HepG2 (cell line): Measurements from ENCODE around the gene SOSTDC1. TPM values are rescaled to one million over a fixed set of nuclear protein-coding genes. Genes with fewer than 3 reads are reported as not detected.

Source experiments
- ATAC-seq: fragments of 200-7000 bp; cut with Tn5 transposase; 3 replicates; pipeline ENCODE4 v1.9.1; 2020; ENCODE audit warnings: mild to moderate bottlenecking, moderate library complexity
- BruUV-seq: library from RNA; stranded (reverse); fragments of 400-500 nt; replicated peaks from 2 replicates; lab custom pipeline; 2021; lab: Mats Ljungman, UMichigan
- CTCF ChIA-PET: fragments of 300-600 bp; formaldehyde crosslinking; extraction: SDS; loops from one replicate; lab custom pipeline; 2021; ENCODE audit warnings: low total read pairs, inconsistent platforms, low intra/inter-chr PET ratio; lab: Yijun Ruan, JAX
- POLR2A ChIA-PET: fragments of 350-600 bp; sonication (Branson Sonifier 250); formaldehyde crosslinking; loops from one replicate; lab custom pipeline; 2020; ENCODE audit warnings: antibody characterized with exemption, inconsistent platforms; lab: Yijun Ruan, JAX
- DNase-seq: peaks from one replicate; pipeline ENCODE4 v3.0.0-alpha.2; 2015; ENCODE audit warnings: low spot score
- FAIRE-seq: peaks from 3 replicates; lab custom pipeline; 2011; peaks lifted over from hg19 to GRCh38; lab: Jason Lieb, UNC
- H2AFZ ChIP-seq: one replicate; pipeline ENCODE4 v1.6.1; 2011; ENCODE audit warnings: low read length, inconsistent platforms
- H3K27ac ChIP-seq: fragments of 300-600 bp; 3 replicates; pipeline ENCODE4 v1.8.0; 2011; ENCODE audit warnings: mixed run types, mild to moderate bottlenecking, mixed read lengths, low read length, inconsistent platforms; ENCODE audit not compliant: insufficient read depth; ENCODE audit errors: extremely low read length
- H3K27me3 ChIP-seq, 2 experiments: fragments of 200-600 bp in 1 of 2; 2 replicates in 1 of 2; 3 replicates in 1 of 2; pipeline versions ENCODE4 v1.6.0 to v1.8.0; 2011; ENCODE audit warnings: low read length in 2 of 2, mild to moderate bottlenecking in 2 of 2, moderate library complexity in 2 of 2, inconsistent platforms in 1 of 2; ENCODE audit not compliant: insufficient read depth in 2 of 2, control insufficient read depth in 1 of 2
- H3K36me3 ChIP-seq, 2 experiments: fragments of 200-600 bp in 1 of 2; replicated peaks in 1 of 2; 2 replicates in 1 of 2; 3 replicates in 1 of 2; pipeline versions ENCODE4 v1.5.1 to v1.8.0; 2011; ENCODE audit warnings: low read length in 2 of 2, inconsistent platforms in 1 of 2; ENCODE audit not compliant: insufficient read depth in 2 of 2, control insufficient read depth in 1 of 2
- H3K4me1 ChIP-seq: 2 replicates; pipeline ENCODE4 v1.5.1; 2012; ENCODE audit warnings: low read length, inconsistent platforms; ENCODE audit not compliant: insufficient read depth
- H3K4me2 ChIP-seq: 2 replicates; pipeline ENCODE4 v1.6.0; 2011; ENCODE audit warnings: low read depth, low read length, inconsistent platforms
- H3K4me3 ChIP-seq, 3 experiments: fragments of 200-600 bp in 1 of 3; sonication (generic), shearing (Covaris generic) in 1 of 3; replicated peaks in 1 of 3; 2 replicates each; pipeline ENCODE4 v1.5.1; 2011 to 2016; ENCODE audit warnings: low read length in 3 of 3, inconsistent platforms in 2 of 3, low read depth in 2 of 3, mild to moderate bottlenecking in 2 of 3, control low read depth in 1 of 3, mixed read lengths in 1 of 3; ENCODE audit not compliant: insufficient read depth in 1 of 3
- H3K79me2 ChIP-seq: one replicate; pipeline ENCODE4 v1.6.1; 2011; ENCODE audit warnings: low read length, inconsistent platforms; ENCODE audit not compliant: insufficient read depth
- H3K9ac ChIP-seq: 2 replicates; pipeline ENCODE4 v1.6.0; 2011; ENCODE audit warnings: mild to moderate bottlenecking, low read depth, low read length, inconsistent platforms; ENCODE audit not compliant: insufficient read depth
- H3K9me3 ChIP-seq: 2 replicates; pipeline ENCODE4 v1.5.1; 2012; ENCODE audit warnings: mild to moderate bottlenecking, low read length
- H4K20me1 ChIP-seq: 2 replicates; pipeline ENCODE4 v1.6.0; 2011; ENCODE audit warnings: inconsistent platforms, mild to moderate bottlenecking, low read length, moderate library complexity; ENCODE audit not compliant: insufficient read depth
- ATF1 ChIP-seq: IDR thresholded peaks from 2 replicates; pipeline ENCODE4 v1.6.1; 2016; ENCODE audit warnings: mild to moderate bottlenecking, control low read depth
- DZIP1 ChIP-seq: sonication (generic); formaldehyde crosslinking; IDR thresholded peaks from 2 replicates; pipeline ENCODE4 v1.5.0; 2020; ENCODE audit warnings: mild to moderate bottlenecking, missing genetic modification reagents
- GTF3A ChIP-seq: sonication (generic); formaldehyde crosslinking; conservative IDR thresholded peaks from 2 replicates; pipeline ENCODE4 v1.4.0; 2020; ENCODE audit warnings: mild to moderate bottlenecking, missing genetic modification reagents
- HNRNPK ChIP-seq: fragments of 200-400 bp; formaldehyde crosslinking; IDR thresholded peaks from 2 replicates; pipeline ENCODE4 v1.6.1; 2018; ENCODE audit warnings: low read length, low read depth, moderate library complexity, mild to moderate bottlenecking; ENCODE audit not compliant: poor library complexity, severe bottlenecking
- HOXA5 ChIP-seq: sonication (generic); formaldehyde crosslinking; IDR thresholded peaks from 2 replicates; pipeline ENCODE4 v1.4.0; 2020; ENCODE audit warnings: missing genetic modification reagents
- IKZF1 ChIP-seq: fragments of 450-650 bp; IDR thresholded peaks from 2 replicates; pipeline ENCODE4 v1.7.1; 2016
- PCBP2 ChIP-seq: fragments of 200-400 bp; formaldehyde crosslinking; optimal IDR thresholded peaks from 2 replicates; pipeline ENCODE3; 2018; ENCODE audit warnings: low read length, low read depth; ENCODE audit not compliant: poor library complexity, severe bottlenecking
- RBFOX2 ChIP-seq: fragments of 200-400 bp; formaldehyde crosslinking; IDR thresholded peaks from 2 replicates; pipeline ENCODE4 v1.6.1; 2017; ENCODE audit warnings: low read depth, mild to moderate bottlenecking, low read length
- SNRNP70 ChIP-seq: fragments of 200-400 bp; formaldehyde crosslinking; IDR thresholded peaks from 2 replicates; pipeline ENCODE4 v1.6.1; 2017; ENCODE audit warnings: mild to moderate bottlenecking, low read depth, low read length, moderate library complexity
- SRSF1 ChIP-seq: fragments of 200-400 bp; formaldehyde crosslinking; optimal IDR thresholded peaks from 2 replicates; pipeline ENCODE3; 2017; ENCODE audit warnings: mild to moderate bottlenecking, low read depth, low read length, moderate library complexity
- ZNF333 ChIP-seq: sonication (generic); formaldehyde crosslinking; IDR thresholded peaks from 2 replicates; pipeline ENCODE4 v1.4.0; 2020; ENCODE audit warnings: mild to moderate bottlenecking, missing genetic modification reagents, borderline replicate concordance
- ZNF513 ChIP-seq: sonication (generic); formaldehyde crosslinking; conservative IDR thresholded peaks from 2 replicates; pipeline ENCODE4 v1.5.0; 2020; ENCODE audit warnings: missing genetic modification reagents
- ZNF598 ChIP-seq: sonication (generic); formaldehyde crosslinking; IDR thresholded peaks from 2 replicates; pipeline ENCODE4 v1.5.1; 2020; ENCODE audit warnings: mild to moderate bottlenecking, missing genetic modification reagents, borderline replicate concordance
- ZNF619 ChIP-seq: sonication (generic); formaldehyde crosslinking; IDR thresholded peaks from 2 replicates; pipeline ENCODE4 v1.4.0; 2020; ENCODE audit warnings: mild to moderate bottlenecking, missing genetic modification reagents
- WGBS: methylation state at CpG from one replicate; pipeline ENCODE4 v1.1.6; 2017; ENCODE audit warnings: low lambda C conversion rate; 5-methylcytosine and 5-hydroxymethylcytosine counted together
- in situ Hi-C: cut with HindIII; loops from 2 replicates; pipeline ENCODE4 v1.10.0; 2017; ENCODE audit warnings: low pct_unique_long_range_greater_than_20kb; ENCODE audit not compliant: extremely low pct_ligation_motif_present
- intact Hi-C: fragments of 100-400 bp; cut with micrococcal nuclease; formaldehyde crosslinking; loops from one replicate; pipeline ENCODE4 v1.10.0; 2022; ENCODE audit not compliant: unreplicated experiment
- polyA plus RNA-seq, 8 experiments: library from polyadenylated mRNA; depleted of rRNA in 3 of 8; stranded (reverse) in 7 of 8; unstranded in 1 of 8; fragments of >200 nt; fragmentation: Illumina TruSeq in 4 of 8; extraction: Trizol in 4 of 8; gene quantifications; 2 replicates each; pipeline versions ENCODE4 v1.2.1 to v1.2.3, GENCODE V29; 2011 to 2016; ENCODE audit warnings: low read depth in 4 of 8, missing spikeins in 1 of 8, mixed read lengths in 1 of 8; ENCODE audit not compliant: insufficient read depth in 1 of 8
- total RNA-seq, 5 experiments: library from RNA; depleted of rRNA; stranded (reverse); fragments of >200 nt; fragmentation: Illumina TruSeq; extraction: Trizol; gene quantifications; 2 replicates each; pipeline ENCODE4 v1.2.3, GENCODE V29; 2016; ENCODE audit warnings: low read depth in 1 of 5

The SOSTDC1 gene
- total and polyA plus RNA-seq, 2 of the 13 experiments (the other 11 are each of a cell fraction or from before 2014, with no cell fraction given), result not detected

- no peak overlapping the region for H2AFZ ChIP-seq
- TF ChIP-seq HNRNPK (no peak), DZIP1 (no peak), SNRNP70 (no peak), PCBP2 (no peak), SRSF1 (no peak), ATF1 (CRISPR knock-in tag) (no peak), RBFOX2 (no peak), ZNF513 (no peak), ZNF598 (CRISPR knock-in tag) (no peak), HOXA5 (CRISPR knock-in tag) (no peak), GTF3A (CRISPR knock-in tag) (no peak), ZNF333 (CRISPR knock-in tag) (no peak), IKZF1 (no peak), ZNF619 (CRISPR knock-in tag) (no peak)
- no peak overlapping the region for H3K27ac ChIP-seq
- no peak overlapping the region for H3K9ac ChIP-seq
- ChIA-PET POLR2A (no interaction called here), CTCF (no interaction called here)
- intact Hi-C loops (no loop called here), in situ Hi-C loops (no loop called here)
- no peaks in the 10 kb centered on the region for H3K36me3 ChIP-seq
- H4K20me1 ChIP-seq, result no peaks in the 10 kb centered on the region
- no peaks in the 10 kb centered on the region for H3K79me2 ChIP-seq
- WGBS, result 48% methylated on average over 7 of the region's 7 CpGs
- peaks cover 9% of the 10 kb centered on the region for H3K4me1 ChIP-seq
- H3K4me3 ChIP-seq, result no peak overlapping the region
- no peaks in the 10 kb centered on the region for H3K27me3 ChIP-seq
- FAIRE-seq (no peak), DNase-seq (no peak), ATAC-seq (no peak)
- no peak overlapping the region for H3K4me2 ChIP-seq
- no TSS peak for BruUV-seq
- H3K9me3 ChIP-seq, result no peaks in the 10 kb centered on the region
Observed at GRCh38 chr7:16416289-16417282, 49.0 kb downstream of the SOSTDC1 start.
